ENCODE measurements around the gene CPSF3.
A peak's percentile ranks its signal among the peaks of the same experiment; 100 is the strongest.

CPSF3 gene

DNA sequence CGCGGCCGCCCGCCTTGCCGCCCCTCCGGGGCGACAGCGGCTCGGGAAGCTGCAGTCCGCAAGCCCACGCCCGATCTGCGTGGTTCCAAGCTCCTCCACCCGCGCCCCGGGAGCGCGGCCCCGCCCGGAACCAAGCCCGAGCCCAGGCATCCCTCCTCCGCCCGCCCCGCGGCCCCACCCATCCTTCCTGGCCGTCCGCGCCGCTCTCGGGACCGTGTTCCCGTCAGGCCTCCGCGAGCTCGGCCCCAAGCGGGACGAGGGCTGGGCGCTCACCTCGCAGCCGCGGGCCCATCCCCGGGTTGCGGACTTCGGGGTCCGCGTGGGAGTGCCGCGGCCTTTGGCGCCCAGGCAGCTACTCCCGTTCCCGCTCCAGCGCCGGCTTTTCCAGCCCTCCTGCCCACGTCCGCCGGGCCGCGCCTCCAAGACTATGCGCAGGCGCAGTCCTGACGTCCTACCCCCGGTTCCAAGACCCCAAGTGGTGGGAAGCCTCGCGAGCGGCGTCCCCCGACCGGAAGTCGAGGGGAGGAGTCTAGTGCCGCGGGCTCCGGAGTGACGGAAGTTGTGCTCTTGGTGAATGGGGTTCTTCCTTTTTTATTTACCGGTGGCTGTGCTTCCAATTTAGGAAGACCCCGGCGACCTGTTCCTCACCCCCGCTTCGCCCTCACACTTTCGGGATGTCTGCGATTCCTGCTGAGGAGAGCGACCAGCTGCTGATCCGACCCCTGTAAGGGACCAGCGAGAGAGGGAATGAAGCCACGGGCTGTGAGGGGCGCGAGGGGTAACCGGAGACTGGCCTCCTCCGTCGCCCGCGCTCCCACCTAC, at the start of gene CPSF3, which contains the start of gene ITGB1BP1:
Gene CPSF3, plus strand, starts transcription at position 555 of the 822 bp plus-strand sequence. Its CDS starts 120 bp downstream, at position 675.
Gene ITGB1BP1, minus strand, starts transcription at position 429 of the 822 bp plus-strand sequence. CDS start 4,831 bp downstream, outside the sequence.
- DNase-seq: peak; percentile 99

DNA sequence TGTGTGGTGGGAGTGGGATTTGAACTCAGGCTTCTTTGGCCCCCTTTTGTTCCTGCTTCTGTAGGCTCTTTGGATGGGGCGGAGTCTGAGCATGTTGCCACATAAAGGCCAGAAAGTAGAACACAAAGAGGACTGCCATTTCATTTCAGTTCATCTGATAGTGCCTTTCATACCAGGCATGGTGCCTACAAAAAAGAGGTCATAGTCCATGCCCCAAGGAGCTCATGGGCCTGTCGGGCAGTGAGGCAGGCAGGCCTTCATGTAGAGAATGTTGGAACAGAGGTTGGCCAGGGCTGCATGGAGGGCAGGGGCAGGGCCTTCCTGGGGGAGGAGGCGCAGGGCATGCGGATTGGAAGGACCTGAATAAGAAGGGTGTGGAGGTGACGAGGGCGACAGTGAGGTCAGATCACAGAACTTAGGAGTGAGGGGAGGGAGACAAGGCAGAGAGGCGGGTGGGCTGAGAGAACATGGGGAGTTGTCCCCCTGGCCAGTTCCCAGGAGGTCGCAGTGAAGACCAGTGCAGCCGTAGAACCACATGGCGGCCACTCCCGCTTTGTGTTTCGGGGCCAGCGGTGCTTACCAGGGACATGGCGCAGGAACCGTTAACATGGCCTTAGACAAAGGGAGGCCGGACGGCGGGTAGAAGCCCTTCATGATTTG, 49.3 kb upstream of the CPSF3 start:
- no peak for DNase-seq

GRCh38 chr2:9375857-9376428, 47.5 kb upstream of the CPSF3 start:
- DNase-seq: no peak

DNA sequence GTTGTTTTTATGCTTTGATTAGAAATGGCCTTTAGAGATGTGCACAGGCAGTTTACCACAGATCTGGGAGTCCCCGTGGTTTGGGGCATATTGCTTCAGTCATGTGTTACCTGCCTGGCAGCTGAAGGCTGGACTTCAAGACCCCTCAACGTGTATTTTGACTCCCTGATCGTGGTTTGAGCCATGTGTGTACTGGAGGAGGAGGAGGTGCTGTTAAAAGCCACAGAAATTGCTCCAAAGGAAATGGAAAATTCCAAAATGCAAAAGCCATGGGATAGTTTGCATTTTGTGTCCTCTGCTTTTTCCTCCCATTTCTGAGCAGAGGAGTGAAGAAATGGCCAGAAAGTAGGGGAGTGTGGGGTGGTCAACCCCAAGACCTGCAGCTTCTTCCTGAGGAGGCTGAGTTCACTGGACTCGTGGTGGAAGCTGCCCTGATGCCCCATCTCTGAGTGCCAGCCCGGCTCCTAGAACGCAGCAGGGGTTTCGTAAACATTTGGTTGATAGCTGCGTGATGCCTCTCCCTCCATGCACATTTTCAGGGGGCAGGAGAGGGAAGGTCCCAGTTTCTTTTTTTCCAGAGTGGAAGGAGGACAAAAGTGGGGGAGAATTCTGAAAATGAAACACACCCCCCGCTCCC, 45.9 kb upstream of the CPSF3 start:
- no peak for DNase-seq

- no peak for DNase-seq
Observed at GRCh38 chr2:9378433-9379390, 44.7 kb upstream of the CPSF3 start.

DNA sequence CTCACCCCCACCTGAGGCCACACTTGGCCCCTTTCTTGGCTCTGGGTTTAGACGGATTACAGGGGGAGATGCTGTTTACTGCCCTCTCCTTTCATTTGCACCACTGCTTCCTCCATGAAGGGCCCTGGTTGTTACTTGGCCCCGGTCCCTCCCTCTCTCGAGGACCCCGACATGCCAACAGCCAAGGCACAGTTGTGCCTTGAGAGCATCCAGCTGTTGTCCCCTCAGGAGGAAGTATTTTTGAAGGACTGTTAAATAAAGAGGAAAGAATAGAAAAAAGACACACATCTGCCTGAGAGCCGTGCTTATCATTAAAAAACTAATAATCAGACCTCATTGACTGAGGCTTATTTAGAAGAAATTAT, 44.1 kb upstream of the CPSF3 start:
- no peak for DNase-seq

DNA sequence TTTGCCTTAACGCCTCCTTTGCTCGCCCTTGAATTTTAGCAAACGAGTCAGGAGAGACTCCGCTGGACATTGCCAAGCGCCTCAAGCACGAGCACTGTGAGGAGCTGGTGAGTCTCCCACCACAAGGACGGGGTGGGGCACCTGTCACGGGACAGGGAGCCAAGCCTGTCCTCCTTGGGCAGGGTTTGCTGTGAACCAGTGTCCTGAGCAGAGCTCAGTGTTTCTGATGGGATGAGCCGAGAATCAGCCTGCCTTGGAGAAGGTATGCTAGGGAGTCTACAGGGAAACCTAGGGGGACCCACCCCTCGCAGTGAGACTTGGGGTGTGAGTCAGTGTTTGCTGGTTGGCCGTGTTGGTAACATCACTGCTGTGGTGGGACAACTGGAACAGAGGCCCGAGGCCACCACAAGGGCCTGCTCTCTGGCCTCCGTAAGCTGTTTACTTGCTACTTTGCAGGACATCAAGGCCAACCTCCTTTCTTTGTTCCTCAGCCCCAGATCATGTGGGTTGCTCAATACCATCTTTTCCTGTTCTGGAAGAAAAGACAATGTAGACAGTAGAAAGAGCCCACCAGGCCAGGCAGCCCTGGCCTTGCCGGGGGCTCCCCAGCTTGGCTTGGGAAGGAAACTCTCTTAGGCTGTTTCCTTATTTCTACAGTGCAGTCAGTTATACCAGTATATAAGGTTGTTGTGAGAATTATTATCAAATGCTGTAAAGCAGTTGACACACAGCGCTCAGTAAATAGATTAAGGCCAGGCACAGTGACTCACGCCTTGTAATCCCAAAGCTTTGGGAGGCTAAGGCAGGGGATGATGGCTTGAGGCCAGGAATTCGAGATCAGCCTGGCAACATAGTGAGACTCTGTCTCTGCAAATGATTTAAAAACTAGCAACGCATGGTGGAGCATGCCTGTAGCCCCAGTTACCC, 42.5 kb upstream of the CPSF3 start:
- no peak for DNase-seq

GRCh38 chr2:9382604-9383235, 40.7 kb upstream of the CPSF3 start:
- no peak for DNase-seq

- DNase-seq: no peak
Observed at GRCh38 chr2:9384521-9384920, 38.9 kb upstream of the CPSF3 start.

GRCh38 chr2:9385841-9386240, 37.6 kb upstream of the CPSF3 start:
- no peak for DNase-seq

DNA sequence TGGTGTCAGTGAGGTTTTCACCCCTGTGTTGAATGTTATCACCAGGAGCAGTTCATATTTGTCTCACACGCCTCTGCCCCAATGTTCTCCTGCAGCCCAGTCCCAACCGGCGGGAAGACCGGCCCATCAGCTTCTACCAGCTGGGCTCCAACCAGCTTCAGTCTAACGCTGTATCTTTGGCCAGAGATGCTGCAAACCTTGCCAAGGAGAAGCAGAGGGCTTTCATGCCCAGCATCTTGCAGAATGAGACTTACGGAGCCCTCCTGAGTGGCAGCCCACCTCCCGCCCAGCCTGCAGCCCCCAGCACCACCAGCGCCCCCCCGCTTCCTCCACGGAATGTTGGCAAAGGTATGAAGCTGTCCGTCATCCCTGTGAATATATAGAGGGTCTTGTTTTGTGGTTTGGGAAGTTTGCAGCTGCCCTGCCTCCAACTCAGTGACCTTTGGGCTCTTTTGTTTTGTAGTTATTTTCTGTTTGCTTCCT, 35.2 kb upstream of the CPSF3 start:
- DNase-seq: no peak

DNA sequence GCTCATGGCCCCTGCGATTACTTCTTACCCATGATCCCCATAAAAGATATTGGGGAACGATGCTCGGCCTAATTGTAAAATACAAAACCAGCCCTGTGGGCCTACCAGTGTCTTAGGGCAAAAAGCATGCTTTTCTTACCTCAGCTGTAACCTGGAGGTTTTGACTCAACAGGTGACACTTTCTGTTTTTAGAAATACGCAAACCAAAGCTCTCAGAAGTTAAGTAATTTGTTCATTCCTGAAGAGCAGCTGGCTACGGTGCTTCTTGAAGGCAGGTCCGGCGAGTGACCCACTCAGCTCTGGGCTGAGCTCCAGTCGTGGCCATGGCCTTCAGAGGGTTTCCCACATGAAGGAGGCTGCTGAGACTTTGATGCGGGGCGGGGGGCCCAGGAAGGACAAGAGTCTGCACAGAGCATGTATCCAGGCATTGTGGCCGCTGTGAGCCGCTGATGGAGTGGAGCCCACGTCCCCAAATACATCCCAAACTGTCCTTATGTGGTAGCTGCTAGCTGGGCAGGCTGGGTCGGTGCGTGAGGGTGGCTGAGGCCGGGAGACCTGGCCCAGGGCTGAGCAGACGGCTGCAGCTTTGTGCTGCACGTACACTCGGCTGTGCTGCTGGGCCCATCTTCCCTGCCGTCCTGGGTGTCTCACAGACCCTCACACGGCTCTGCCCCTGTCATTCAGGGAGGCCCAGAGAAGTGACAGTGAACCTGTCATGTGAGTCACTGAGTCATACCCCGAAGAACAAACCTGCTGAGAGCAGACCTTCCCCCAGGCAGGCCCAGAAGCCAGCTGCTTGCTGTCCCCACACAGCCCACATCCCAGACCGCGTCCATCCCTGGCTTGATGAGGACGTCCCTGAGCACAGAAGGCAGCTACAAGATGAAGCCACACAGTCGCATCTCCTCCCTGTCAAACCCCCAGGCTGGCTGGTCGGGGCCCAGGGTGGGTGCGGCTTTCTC, 34.2 kb upstream of the CPSF3 start:
- no peak for DNase-seq

DNA sequence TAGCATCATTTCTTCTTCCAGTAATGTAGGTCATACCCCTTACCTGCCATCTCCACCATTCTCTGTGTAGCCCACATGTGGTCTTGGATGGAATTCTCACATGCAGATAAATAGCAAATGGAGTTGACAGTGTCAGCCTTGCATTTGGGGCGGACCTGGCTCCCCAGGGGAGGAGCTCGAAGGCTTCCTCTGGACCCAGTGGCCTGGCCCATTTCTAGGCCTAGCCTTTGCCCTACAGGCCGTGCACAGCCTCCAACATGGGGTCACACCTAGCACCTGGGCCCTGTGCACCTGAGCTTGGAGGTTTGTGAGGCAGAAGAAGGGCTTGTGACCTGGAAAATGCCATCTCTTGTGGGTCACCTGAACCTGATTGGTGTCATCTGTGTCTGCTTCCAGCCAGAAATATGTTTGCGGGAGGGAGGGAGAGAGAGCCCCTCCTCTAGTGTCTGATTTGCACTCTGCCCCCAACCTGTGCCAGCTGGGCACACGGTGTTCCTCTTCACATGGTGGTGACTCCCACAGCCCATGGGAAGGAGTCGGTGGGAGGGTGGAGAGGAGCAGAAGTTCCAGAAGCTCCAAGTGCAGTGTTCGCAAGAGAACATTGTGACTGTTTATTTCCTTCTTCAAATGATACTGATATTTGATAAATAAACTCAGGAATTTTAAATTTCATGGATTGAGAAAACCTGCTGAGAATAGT, 33.2 kb upstream of the CPSF3 start:
- DNase-seq: no peak

- DNase-seq: no peak
Observed at GRCh38 chr2:9390991-9391390, 32.5 kb upstream of the CPSF3 start.

- DNase-seq: no peak
Observed at GRCh38 chr2:9391961-9392720, 31.3 kb upstream of the CPSF3 start.

GRCh38 chr2:9392898-9393765, 30.3 kb upstream of the CPSF3 start:
- no peak for DNase-seq

- no peak for DNase-seq
Observed at GRCh38 chr2:9394816-9395215, 28.6 kb upstream of the CPSF3 start.

Measured in NCI-H2081 (cell line).